ENCODE data around the gene IGFBP6.
A peak's percentile ranks its signal among the peaks of the same experiment; 100 is the strongest.
"Not testable (repeated sequence)": the region's sequence is repeated elsewhere in the genome, so short reads cannot be mapped to it uniquely, and the experiment has no call there.

The IGFBP6 gene

DNA sequence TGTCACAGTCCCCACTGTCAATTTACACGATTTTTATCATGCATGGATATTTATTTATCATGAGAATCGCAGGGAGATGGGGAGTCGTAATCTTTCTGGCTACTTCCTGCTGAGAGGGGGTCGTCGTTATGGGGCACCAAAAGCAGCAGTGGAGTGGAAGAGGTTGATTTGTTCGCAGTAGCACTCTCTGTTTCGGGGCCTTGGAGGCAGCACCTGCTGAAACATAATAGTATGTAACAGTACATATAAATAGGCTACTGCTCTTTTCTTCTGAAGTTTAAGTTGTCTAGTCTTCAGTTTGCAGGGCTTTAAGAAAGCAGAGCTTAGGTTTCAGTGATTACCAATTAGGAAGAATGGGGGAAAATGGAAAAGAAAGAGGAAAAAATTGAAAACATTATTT, 9.7 kb downstream of the IGFBP6 start:
- ChIA-PET CTCF (interaction anchor here (17.2 kb wide), 1 partner anchor 39 kb away, joined by 294 read pairs; no protein-coding TSS in a partner anchor), POLR2A (no interaction called here)
- DNase-seq (ENCODE audit: extremely low spot score): no peak
- TF ChIP-seq CTCF (IDR thresholded peaks at IDR 0.05; ENCODE audit: control extremely low read depth, extremely low read depth, low read depth, missing control alignments): no peak

DNA sequence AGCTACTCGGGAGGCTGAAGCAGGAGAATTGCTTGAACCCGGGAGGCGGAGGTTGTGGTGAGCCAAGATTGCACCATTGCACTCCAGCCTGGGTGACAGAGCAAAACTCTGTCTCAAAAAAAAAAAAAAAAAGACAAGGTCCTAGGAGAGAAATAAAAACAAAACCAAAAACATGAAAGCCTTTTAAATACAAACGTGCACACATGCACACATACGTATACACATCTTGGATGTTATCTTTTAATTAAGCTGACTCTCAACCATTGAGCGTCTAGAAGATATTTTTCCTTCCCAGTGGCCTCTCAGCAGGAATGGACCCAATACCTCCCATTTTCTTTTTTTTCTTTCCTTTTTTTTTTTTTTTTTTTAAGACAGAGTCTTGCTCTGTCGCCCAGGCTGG, 15.0 kb downstream of the IGFBP6 start:
- DNase-seq (ENCODE audit: extremely low spot score); POLR2A ChIA-PET: not testable (repeated sequence)
- CTCF ChIA-PET: interaction anchor here (1.5 to 2.3 kb wide), 2 partner anchors 47 to 60 kb away, joined by 3 to 7 read pairs; no protein-coding TSS in a partner anchor

DNA sequence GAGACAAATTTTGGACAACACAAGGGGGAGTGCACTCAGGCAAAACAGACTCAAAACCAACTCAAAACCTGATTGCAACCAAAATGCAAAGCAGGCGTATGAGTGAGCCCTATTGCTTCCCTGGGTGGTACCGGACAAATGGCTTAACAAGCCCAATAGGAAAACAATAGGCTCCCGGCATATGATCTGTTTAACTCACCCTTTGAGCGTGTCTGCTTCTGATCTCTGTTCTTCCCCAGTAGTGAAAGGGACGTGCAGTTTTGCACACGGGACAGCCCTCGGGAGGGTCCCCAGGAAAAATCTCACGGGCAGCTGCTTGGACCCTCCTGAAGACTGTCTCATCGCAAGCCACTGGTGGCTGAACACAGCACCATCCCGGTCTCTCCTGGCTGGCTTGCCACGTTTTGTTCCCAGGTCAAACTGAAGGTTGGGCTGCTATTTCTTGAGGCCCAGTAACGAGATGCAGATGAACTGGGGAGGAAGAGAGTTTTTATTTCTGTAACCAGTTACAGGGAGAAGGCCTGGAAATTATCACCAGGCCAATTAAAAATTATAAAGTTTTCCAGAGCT, 15.8 kb downstream of the IGFBP6 start:
- TF ChIP-seq CTCF (IDR thresholded peaks at IDR 0.05; ENCODE audit: control extremely low read depth, extremely low read depth, low read depth, missing control alignments): no peak
- CTCF ChIA-PET: interaction anchor here (0.8 to 2.3 kb wide), 5 partner anchors 14 to 147 kb away, joined by 3 to 9 read pairs (median 3); no protein-coding TSS in a partner anchor
- POLR2A ChIA-PET: no interaction called here
- no peak for DNase-seq (ENCODE audit: extremely low spot score)

- CTCF ChIA-PET: interaction anchor here (0.6 to 1.7 kb wide), 5 partner anchors 15 to 146 kb away, joined by 3 to 9 read pairs (median 3); no protein-coding TSS in a partner anchor
- TF ChIP-seq CTCF (IDR thresholded peaks at IDR 0.05; ENCODE audit: control extremely low read depth, extremely low read depth, low read depth, missing control alignments): no peak
- POLR2A ChIA-PET: no interaction called here
- DNase-seq (ENCODE audit: extremely low spot score): no peak
Observed at GRCh38 chr12:53113951-53114350, 16.5 kb downstream of the IGFBP6 start.

DNA sequence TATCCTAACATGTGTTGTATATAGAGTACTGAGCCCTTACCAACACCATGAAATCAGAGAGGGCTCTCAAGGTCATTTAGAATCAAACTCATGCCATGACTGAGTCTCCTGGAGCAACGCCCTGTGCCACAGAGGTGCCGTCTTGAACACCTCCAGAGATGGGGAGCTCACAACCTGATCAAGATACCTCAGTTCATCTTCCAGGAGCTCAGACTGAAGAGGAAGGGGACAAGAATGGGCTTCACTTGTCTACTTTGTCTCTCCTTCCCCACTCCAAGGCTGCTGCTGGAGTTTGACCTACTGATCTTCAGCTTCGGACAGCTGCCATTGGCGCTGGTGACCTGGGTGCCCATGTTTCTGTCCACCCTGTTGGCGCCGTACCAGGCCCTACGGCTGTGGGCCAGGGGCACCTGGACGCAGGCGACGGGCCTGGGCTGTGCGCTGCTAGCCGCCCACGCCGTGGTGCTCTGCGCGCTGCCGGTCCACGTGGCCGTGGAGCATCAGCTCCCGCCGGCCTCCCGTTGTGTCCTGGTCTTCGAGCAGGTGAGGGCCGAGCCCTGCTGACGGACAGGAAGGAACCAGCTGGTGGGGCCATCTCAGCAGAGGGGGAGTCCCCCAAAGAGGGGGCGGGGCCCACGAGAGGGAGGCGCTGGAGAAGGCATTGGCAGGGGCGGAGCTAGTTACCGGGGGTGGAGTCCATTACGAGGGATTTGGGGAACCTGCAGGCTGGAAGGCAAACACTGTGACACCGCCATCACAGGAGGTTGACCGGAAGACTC, 17.8 kb downstream of the IGFBP6 start:
- CTCF ChIA-PET: interaction anchor here (1.1 to 1.3 kb wide), 2 partner anchors 17 to 44 kb away, joined by 3 to 6 read pairs; no protein-coding TSS in a partner anchor
- POLR2A ChIA-PET: no interaction called here
- DNase-seq (ENCODE audit: extremely low spot score): peak; percentile 30
- no peak for TF ChIP-seq CTCF (IDR thresholded peaks at IDR 0.05; ENCODE audit: control extremely low read depth, extremely low read depth, low read depth, missing control alignments)

GRCh38 chr12:53115891-53116648, 18.6 kb downstream of the IGFBP6 start:
- POLR2A ChIA-PET: no interaction called here
- TF ChIP-seq CTCF (IDR thresholded peaks at IDR 0.05; ENCODE audit: control extremely low read depth, extremely low read depth, low read depth, missing control alignments): no peak
- DNase-seq (ENCODE audit: extremely low spot score): peak; percentile 5
- CTCF ChIA-PET: interaction anchor here (1.1 to 1.3 kb wide), 2 partner anchors 17 to 44 kb away, joined by 3 to 6 read pairs; no protein-coding TSS in a partner anchor
